Measurements from ENCODE around the gene IRAK2.

IRAK2 gene, protein sequence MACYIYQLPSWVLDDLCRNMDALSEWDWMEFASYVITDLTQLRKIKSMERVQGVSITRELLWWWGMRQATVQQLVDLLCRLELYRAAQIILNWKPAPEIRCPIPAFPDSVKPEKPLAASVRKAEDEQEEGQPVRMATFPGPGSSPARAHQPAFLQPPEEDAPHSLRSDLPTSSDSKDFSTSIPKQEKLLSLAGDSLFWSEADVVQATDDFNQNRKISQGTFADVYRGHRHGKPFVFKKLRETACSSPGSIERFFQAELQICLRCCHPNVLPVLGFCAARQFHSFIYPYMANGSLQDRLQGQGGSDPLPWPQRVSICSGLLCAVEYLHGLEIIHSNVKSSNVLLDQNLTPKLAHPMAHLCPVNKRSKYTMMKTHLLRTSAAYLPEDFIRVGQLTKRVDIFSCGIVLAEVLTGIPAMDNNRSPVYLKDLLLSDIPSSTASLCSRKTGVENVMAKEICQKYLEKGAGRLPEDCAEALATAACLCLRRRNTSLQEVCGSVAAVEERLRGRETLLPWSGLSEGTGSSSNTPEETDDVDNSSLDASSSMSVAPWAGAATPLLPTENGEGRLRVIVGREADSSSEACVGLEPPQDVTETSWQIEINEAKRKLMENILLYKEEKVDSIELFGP

DNA sequence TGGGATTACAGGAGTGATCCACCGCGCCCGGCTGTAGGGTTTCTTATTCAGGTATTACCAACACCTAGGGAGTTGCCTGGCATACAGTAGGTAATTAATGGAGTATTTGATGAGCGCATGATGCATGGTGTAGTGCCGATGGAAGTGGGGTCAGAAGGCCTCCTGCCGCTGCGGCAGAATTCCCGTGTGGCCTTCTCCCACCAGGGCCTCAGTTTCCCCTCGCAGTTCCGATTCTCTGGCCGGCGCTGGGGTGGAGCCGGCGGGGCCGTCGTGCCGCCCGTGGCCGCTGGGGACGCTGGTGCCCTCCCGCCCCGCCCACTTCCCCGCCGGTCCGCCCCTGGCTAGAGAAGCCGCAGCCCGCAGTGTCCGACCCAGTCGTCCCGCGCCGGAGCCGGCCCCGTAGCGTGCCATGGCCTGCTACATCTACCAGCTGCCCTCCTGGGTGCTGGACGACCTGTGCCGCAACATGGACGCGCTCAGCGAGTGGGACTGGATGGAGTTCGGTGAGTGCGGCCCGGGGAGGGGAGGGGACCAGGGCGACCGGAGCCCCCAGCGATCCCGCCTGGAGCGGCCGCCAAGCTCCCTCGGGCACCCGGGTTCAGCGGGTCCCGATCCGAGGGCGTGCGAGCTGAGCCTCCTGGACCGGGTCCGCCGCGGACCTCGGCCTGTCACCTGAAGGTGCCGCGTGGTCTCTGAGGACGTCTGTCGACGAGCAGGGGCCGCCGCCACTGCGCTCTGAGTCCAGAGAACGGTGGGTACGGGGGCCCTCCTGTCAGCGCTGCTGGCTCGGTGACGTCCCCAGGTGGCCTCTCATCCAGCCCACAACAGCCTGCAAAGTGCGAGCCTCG is at the start of gene IRAK2:
IRAK2 (plus strand) TSS at position 374 of the 848 bp plus-strand sequence; CDS start at position 410, 36 bp downstream.
- DNase-seq (ENCODE audit: low spot score), result peak; percentile 85
- peak within 1 kb of the TSS; percentile 92 for H3K4me3 ChIP-seq
- TF ChIP-seq, protein P1, sequence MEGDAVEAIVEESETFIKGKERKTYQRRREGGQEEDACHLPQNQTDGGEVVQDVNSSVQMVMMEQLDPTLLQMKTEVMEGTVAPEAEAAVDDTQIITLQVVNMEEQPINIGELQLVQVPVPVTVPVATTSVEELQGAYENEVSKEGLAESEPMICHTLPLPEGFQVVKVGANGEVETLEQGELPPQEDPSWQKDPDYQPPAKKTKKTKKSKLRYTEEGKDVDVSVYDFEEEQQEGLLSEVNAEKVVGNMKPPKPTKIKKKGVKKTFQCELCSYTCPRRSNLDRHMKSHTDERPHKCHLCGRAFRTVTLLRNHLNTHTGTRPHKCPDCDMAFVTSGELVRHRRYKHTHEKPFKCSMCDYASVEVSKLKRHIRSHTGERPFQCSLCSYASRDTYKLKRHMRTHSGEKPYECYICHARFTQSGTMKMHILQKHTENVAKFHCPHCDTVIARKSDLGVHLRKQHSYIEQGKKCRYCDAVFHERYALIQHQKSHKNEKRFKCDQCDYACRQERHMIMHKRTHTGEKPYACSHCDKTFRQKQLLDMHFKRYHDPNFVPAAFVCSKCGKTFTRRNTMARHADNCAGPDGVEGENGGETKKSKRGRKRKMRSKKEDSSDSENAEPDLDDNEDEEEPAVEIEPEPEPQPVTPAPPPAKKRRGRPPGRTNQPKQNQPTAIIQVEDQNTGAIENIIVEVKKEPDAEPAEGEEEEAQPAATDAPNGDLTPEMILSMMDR (IDR thresholded peaks at IDR 0.05), result peak; percentile 98
- H3K27ac ChIP-seq, result peak within 1 kb of the TSS; percentile 50 to 88

DNA sequence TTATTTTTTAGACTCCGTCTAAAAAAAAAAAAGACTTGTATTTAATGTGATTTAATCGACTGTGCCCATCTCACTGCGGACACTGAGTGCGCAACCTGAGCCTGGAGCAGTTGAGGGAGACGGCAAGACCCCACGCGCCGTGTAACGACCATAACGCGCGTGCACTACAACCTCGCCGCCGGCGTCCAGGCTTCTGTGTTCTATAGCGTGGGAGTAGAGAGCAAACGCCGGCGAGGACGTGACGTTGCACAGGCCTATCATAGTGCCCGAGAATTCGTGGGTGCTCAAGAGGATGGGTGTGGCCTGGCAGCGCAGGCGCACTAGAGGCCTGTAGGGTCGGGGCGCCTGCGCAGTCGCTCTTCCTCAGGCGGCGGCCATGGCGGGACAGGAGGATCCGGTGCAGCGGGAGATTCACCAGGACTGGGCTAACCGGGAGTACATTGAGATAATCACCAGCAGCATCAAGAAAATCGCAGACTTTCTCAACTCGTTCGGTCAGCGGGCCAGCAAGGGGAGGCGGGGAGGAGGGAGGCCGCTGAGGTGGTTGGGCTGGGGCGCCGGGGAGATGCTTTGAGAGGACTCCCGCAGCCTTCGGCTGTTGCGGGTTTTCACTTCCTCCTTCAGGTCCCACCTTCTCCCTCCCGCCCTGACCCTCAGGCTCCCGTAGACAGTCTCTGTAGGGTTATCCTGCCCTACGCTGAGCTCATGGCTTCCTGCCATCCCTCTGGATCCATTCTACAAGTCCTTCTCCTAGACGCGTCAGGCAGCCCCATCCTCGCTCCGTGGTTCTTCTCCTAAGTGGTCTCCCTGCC is 49.2 kb upstream of the IRAK2 start, which contains the start of gene BRK1:
BRK1 (plus strand) TSS at position 350 of the 812 bp plus-strand sequence; CDS start at position 377, 27 bp downstream.
- TF ChIP-seq, protein P1 (IDR thresholded peaks at IDR 0.05), result no peak
- peak within 1 kb of the TSS; percentile 66 to 87 for H3K27ac ChIP-seq
- DNase-seq (ENCODE audit: low spot score), result peak; percentile 94
- peak within 1 kb of the TSS; percentile 79 for H3K4me3 ChIP-seq

DNA sequence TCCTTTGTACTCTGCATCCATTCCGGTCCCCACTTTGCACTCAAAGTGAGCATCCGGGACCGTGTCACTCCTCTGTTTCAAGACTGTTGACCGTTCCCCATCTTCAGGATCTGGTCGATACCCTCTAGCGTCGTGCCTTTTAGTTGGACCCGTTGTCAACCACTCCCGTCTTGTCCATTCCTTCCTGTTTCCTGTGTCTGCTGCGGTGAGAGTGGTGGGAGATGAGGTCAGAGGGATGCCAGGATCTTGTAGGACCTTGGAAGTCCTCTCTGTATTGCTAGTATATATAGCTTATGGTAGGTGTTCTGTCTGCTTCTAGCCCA is 48.6 kb upstream of the IRAK2 start:
- DNase-seq (ENCODE audit: low spot score), result no peak
- peak overlapping the region; percentile 66 to 87 for H3K27ac ChIP-seq

DNA sequence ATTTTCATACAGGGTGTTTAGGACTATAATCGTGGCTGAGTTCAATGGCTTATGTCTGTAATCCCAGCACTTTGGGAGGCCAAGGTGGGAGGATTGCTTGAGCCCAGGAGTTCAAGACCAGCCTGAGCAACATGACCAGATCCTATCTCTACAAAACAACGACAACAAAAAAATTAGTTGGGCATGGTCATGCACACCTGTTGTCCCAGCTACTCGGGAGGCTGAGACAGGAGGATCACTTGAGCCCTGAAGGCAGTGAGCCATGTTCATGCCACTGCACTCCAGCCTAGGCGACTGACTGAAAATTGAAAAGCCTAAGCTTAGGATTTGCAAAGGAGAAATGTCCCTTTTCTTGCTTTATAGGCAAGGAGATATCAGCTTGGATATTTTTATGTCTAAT is 47.8 kb upstream of the IRAK2 start:
- TF ChIP-seq, protein P1 (IDR thresholded peaks at IDR 0.05), result no peak
- Histone ChIP-seq H3K4me3 (peak overlapping the region; percentile 79), H3K27ac (no peak overlapping the region)
- no peak for DNase-seq (ENCODE audit: low spot score)

More for the DNA sequence above, 48.6 kb upstream of the IRAK2 start:
- H3K4me3 ChIP-seq, result peak overlapping the region; percentile 79
- TF ChIP-seq, protein P1 (IDR thresholded peaks at IDR 0.05), result no peak

DNA sequence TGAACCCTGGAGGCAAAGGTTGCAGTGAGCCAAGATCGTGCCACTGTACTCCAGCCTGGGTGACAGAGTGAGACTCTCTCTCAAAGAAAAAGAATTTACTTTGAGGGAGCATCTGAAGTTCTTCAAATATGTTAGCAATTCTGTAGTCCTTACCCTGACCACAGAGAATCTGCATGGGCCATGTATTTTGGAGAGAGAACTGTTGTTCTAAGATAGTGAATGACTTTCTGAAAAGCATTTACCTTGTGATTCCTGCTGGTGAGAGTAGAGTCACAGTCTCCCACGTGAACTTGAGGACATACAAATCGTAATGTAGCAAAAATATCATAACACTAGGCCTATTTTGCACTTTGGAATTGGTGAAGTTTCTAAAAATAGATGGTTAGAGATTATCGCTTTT is 45.3 kb upstream of the IRAK2 start:
- TF ChIP-seq, protein P1 (IDR thresholded peaks at IDR 0.05), result no peak
- Histone ChIP-seq H3K4me3 (no peak overlapping the region), H3K27ac (no peak overlapping the region)
- no peak for DNase-seq (ENCODE audit: low spot score)

DNA sequence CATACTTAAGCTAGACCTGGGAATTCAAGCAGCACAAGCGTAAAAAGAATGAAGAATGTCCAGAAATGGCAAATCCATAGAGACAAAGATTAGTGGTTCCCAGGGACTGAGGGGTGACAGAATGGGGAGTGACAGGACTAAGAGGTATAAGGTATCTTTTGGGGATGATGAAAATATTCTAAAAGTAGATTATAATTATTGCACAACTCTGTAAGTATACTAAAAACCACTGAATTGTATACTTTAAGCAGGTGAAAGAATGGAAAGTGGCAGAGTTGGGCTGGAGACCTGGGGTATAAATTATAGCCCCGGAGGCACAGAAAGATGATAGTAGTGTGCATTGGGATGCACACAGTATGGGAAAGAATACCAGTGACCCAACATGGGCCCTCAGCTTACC is 43.7 kb upstream of the IRAK2 start:
- TF ChIP-seq, protein P1 (IDR thresholded peaks at IDR 0.05), result no peak
- Histone ChIP-seq H3K27ac (no peak overlapping the region), H3K4me3 (no peak overlapping the region)
- DNase-seq (ENCODE audit: low spot score), result no peak
